Measurements from ENCODE around the gene MST1. TPM values are rescaled to one million over a fixed set of nuclear protein-coding genes. Genes with fewer than 3 reads are reported as not detected.

MST1 gene
- total and polyA plus RNA-seq, 2 experiments from 2014 or later, result 31.3 to 48.7 TPM

DNA sequence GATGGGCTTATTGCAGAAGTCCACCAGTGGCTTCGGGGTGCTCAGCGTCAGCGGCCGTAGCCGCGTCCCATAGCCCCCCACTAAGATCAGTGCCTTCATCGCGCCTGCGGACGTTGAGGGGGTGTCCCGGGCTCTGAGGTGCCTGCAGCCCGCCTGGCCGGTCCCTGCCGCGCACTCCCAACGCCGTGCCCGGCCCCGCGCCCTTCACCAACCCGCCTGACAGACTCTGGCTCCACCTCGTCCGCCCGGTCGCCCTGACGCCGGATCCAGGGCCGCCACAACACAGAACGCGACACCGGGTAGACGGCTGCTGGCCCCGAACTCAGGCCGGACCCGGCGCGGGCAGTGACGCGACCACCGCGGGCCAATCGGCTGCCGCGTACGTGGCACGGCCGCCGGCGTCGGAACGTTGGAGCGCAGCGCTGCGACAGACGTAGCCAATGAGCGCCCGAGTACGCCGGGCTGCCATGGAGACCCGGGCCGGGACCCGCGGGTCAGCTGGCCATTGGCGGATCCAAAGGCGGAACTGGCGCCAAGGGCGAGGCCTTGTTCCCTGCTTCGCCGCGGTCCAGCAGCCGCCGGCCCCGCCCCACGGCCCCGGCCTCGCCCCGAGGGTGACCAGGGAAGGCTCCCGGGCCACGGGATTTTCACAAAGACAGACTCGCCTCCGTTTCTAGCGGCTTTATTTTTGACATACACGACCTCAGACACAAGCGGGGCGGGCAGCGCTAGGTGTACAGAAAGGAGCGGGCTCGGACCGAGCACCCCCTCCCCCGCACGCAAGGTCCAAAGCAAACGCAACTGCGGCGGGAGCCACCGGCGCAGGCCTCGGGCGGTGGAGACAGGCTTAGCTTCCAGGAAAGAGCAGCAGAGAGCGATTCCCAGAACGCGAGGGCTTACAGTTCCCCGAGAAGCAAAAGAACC, 34.6 kb upstream of the MST1 start, which contains the start of gene GMPPB:
TSS of gene GMPPB (minus strand) at position 324 of the 924 bp plus-strand sequence. CDS start at position 99, 225 bp downstream.
- H3K36me3 ChIP-seq, result peaks cover 16% of the 10 kb centered on the region

DNA sequence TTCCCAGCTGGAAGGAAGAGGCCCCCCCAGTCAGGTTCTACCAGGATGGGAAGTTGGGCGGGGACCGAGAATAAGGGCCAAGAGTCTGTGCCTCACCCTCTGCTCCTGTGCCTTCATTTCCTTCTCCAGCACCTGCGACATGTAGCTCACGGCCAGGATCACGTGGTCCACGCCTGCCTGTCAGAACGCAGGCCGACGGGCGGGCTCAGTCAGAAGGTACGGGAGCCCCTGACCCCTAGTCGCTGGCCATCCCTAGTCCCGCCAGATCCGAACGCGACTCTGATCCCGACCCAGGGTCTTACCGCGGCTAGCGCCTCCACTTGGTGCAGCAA, 34.0 kb upstream of the MST1 start:
- H3K9me3 ChIP-seq (ENCODE audit: low read depth), result no peaks in the 10 kb centered on the region
- H3K4me3 ChIP-seq, result peak overlapping the region; percentile 59
- peaks cover 16% of the 10 kb centered on the region for H3K36me3 ChIP-seq
- peak overlapping the region; percentile 80 for H3K27ac ChIP-seq
- DNase-seq (ENCODE audit: low read depth in 1 of 2, low spot score in 1 of 2), result peak; percentile 43 to 63
- TF ChIP-seq, protein P1, sequence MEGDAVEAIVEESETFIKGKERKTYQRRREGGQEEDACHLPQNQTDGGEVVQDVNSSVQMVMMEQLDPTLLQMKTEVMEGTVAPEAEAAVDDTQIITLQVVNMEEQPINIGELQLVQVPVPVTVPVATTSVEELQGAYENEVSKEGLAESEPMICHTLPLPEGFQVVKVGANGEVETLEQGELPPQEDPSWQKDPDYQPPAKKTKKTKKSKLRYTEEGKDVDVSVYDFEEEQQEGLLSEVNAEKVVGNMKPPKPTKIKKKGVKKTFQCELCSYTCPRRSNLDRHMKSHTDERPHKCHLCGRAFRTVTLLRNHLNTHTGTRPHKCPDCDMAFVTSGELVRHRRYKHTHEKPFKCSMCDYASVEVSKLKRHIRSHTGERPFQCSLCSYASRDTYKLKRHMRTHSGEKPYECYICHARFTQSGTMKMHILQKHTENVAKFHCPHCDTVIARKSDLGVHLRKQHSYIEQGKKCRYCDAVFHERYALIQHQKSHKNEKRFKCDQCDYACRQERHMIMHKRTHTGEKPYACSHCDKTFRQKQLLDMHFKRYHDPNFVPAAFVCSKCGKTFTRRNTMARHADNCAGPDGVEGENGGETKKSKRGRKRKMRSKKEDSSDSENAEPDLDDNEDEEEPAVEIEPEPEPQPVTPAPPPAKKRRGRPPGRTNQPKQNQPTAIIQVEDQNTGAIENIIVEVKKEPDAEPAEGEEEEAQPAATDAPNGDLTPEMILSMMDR (IDR thresholded peaks at IDR 0.05; ENCODE audit: low read depth, low read length), result no peak
- no peaks in the 10 kb centered on the region for H3K4me1 ChIP-seq (ENCODE audit: low read depth)
- H3K27me3 ChIP-seq, result no peaks in the 10 kb centered on the region

More for the DNA sequence above, 34.6 kb upstream of the MST1 start, which contains the start of gene GMPPB:
- no peaks in the 10 kb centered on the region for H3K4me1 ChIP-seq (ENCODE audit: low read depth)
- peak within 1 kb of the TSS; percentile 59 for H3K4me3 ChIP-seq
- H3K27ac ChIP-seq, result peak within 1 kb of the TSS; percentile 80
- H3K9me3 ChIP-seq (ENCODE audit: low read depth), result no peaks in the 10 kb centered on the region
- no peaks in the 10 kb centered on the region for H3K27me3 ChIP-seq
- TF ChIP-seq, protein P1 (IDR thresholded peaks at IDR 0.05; ENCODE audit: low read depth, low read length), result no peak
- DNase-seq (ENCODE audit: low read depth in 1 of 2, low spot score in 1 of 2), result peak; percentile 98

GRCh38 chr3:49722896-49723295, 33.6 kb upstream of the MST1 start:
- TF ChIP-seq, protein P1 (IDR thresholded peaks at IDR 0.05; ENCODE audit: low read depth, low read length), result no peak
- DNase-seq (ENCODE audit: low read depth in 1 of 2, low spot score in 1 of 2), result no peak

DNA sequence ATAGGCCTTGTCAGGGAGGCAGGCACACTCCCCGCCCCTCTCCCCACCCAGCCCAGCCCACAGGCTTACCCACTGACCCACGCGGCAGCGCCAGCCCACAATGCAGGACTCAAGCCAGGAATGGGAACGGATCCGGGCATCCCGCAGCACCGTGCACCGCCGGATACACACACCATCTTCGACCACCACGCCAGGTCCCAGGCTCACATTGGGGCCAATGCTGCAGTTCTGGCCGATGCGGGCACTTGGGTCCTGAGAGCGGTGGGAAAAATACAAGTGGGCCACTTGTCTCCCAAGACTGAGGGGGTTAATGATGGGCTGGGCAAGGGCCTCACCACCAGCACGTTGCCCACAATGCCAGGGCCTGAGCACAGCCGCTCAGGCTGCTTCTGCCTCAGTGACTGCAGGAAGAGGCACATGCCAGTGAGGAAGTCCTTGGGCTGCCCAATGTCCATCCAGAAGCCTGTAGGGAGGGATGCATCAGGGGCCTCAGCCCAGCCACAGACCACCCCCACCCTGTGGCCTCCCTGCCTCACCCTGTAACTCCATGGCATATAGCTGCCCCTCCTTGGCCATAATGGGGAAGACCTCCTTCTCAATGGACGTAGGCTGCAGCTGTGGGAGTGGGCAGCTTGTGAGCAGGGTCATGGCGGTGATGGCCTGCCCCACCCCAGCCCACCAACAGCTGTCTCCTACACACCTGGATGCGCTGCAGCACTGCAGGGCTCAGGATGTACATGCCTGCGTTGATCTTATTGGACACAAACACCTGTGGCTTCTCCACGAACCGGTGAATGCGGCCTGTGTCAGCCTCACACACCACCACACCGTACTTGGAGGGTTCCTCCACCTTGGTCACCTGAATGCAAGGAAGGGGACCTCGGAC, 32.9 kb upstream of the MST1 start:
- TF ChIP-seq, protein P1 (IDR thresholded peaks at IDR 0.05; ENCODE audit: low read depth, low read length), result no peak
- no peaks in the 10 kb centered on the region for H3K4me1 ChIP-seq (ENCODE audit: low read depth)
- H3K36me3 ChIP-seq, result peaks cover 7% of the 10 kb centered on the region
- no peaks in the 10 kb centered on the region for H3K9me3 ChIP-seq (ENCODE audit: low read depth)
- no peak overlapping the region for H3K4me3 ChIP-seq
- DNase-seq (ENCODE audit: low read depth in 1 of 2, low spot score in 1 of 2), result no peak
- H3K27me3 ChIP-seq, result no peaks in the 10 kb centered on the region
- no peak overlapping the region for H3K27ac ChIP-seq

More at GRCh38 chr3:49722896-49723295, 33.6 kb upstream of the MST1 start:
- H3K4me1 ChIP-seq (ENCODE audit: low read depth), result no peaks in the 10 kb centered on the region
- H3K27me3 ChIP-seq, result no peaks in the 10 kb centered on the region
- H3K36me3 ChIP-seq, result peaks cover 14% of the 10 kb centered on the region
- H3K9me3 ChIP-seq (ENCODE audit: low read depth), result no peaks in the 10 kb centered on the region
- H3K27ac ChIP-seq, result peak overlapping the region; percentile 80
- H3K4me3 ChIP-seq, result peak overlapping the region; percentile 59

DNA sequence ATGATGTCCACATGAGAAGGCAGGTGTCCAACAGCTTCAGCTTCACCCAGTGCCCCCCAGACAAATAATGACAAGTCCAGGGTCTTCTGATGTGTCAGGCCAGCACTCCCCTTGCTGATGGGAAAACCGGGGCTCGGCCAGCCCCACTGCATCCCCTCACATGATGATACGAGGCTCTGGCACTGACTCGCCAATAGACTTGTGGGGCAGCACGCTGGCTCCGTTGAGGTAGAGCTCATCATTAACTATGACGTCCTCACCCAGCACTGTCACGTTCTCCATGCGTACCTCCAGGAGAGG, 32.3 kb upstream of the MST1 start:
- DNase-seq (ENCODE audit: low read depth in 1 of 2, low spot score in 1 of 2), result no peak
- H3K4me1 ChIP-seq (ENCODE audit: low read depth), result no peaks in the 10 kb centered on the region
- H3K9me3 ChIP-seq (ENCODE audit: low read depth), result no peaks in the 10 kb centered on the region
- no peak overlapping the region for H3K27ac ChIP-seq
- TF ChIP-seq, protein P1 (IDR thresholded peaks at IDR 0.05; ENCODE audit: low read depth, low read length), result no peak
- no peak overlapping the region for H3K4me3 ChIP-seq
- peaks cover 4% of the 10 kb centered on the region for H3K36me3 ChIP-seq
- H3K27me3 ChIP-seq, result no peaks in the 10 kb centered on the region
